Activated naive CD8-positive, alpha-beta T cell treated with anti-CD3 and anti-CD28 coated beads, Interleukin-2, amount 50 U/mL, for 24 hours (primary cell): ENCODE results near the gene SHF.

Source experiments
- ATAC-seq: fragments of 150-1000 bp; cut with Tn5 transposase; one replicate; pipeline ENCODE4 v1.10.0; 2021
- DNase-seq: peaks from one replicate; pipeline ENCODE4 v3.0.0; 2021
- H3K27ac Mint-ChIP-seq: one replicate; pipeline ENCODE4 v1.8.0; 2021; ENCODE audit warnings: mild to moderate bottlenecking, mixed read lengths
- H3K27me3 Mint-ChIP-seq: one replicate; pipeline ENCODE4 v1.8.0; 2021; ENCODE audit warnings: mixed read lengths
- H3K36me3 Mint-ChIP-seq: one replicate; pipeline ENCODE4 v1.8.0; 2021; ENCODE audit warnings: low read depth, mixed read lengths
- H3K4me1 Mint-ChIP-seq: one replicate; pipeline ENCODE4 v1.8.0; 2021; ENCODE audit warnings: mixed read lengths
- H3K4me3 Mint-ChIP-seq: one replicate; pipeline ENCODE4 v1.8.0; 2021; ENCODE audit warnings: mild to moderate bottlenecking, moderate library complexity, mixed read lengths
- H3K9me3 Mint-ChIP-seq: one replicate; pipeline ENCODE4 v1.8.0; 2021; ENCODE audit warnings: mixed read lengths

Gene SHF

GRCh38 chr15:45185069-45185779 lies 2.5 kb downstream of the SHF start:
- peaks cover 6% of the 10 kb centered on the region for H3K27me3 Mint-ChIP-seq
- H3K4me1 Mint-ChIP-seq, result peaks cover 35% of the 10 kb centered on the region

DNA sequence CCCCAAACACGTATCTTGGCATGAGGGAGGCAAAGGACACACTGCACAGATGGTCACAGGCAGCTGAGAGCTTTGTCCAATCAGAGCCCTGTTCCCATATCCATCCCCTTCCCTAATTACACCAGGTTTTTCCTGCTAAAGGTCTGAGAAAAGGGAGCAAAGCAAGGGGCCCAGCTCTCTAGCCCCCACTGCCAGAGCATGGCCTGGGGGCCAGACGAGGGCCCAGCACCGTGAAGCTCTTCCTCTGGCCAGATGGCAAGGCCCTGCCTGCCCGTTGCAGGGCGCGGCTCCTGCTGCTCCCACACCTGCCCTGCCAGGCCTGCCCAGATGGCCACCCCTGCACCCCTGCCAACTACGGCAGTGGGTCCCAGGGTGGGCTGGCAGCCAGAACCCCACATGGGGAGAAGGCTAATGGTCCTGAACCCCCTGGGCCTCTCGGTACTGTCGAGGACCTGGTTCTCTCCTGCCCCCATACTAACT lies 3.2 kb downstream of the SHF start:
- ATAC-seq (no peak), DNase-seq (no peak)
- no peaks in the 10 kb centered on the region for H3K9me3 Mint-ChIP-seq
- H3K36me3 Mint-ChIP-seq, result no peaks in the 10 kb centered on the region
- no peak overlapping the region for H3K4me3 Mint-ChIP-seq
- H3K27ac Mint-ChIP-seq, result no peak overlapping the region
- H3K4me1 Mint-ChIP-seq, result peaks cover 40% of the 10 kb centered on the region
- H3K27me3 Mint-ChIP-seq, result peaks cover 6% of the 10 kb centered on the region

More at GRCh38 chr15:45185069-45185779, 2.5 kb downstream of the SHF start:
- Mint-ChIP-seq H3K9me3 (no peaks in the 10 kb centered on the region), H3K36me3 (no peaks in the 10 kb centered on the region), H3K4me3 (no peak overlapping the region), H3K27ac (no peak overlapping the region)
- DNase-seq, result no peak
- no peak for ATAC-seq

- Mint-ChIP-seq H3K27me3 (peaks cover 5% of the 10 kb centered on the region), H3K27ac (no peak overlapping the region), H3K4me1 (peaks cover 37% of the 10 kb centered on the region), H3K36me3 (no peaks in the 10 kb centered on the region), H3K9me3 (no peaks in the 10 kb centered on the region), H3K4me3 (no peak overlapping the region)
- DNase-seq, result no peak
- no peak for ATAC-seq
Measured at GRCh38 chr15:45183511-45183910, 4.3 kb downstream of the SHF start.

GRCh38 chr15:45182996-45183395 lies 4.8 kb downstream of the SHF start:
- no peak overlapping the region for H3K27ac Mint-ChIP-seq
- H3K36me3 Mint-ChIP-seq, result no peaks in the 10 kb centered on the region
- no peak for DNase-seq
- ATAC-seq, result no peak
- H3K27me3 Mint-ChIP-seq, result peaks cover 2% of the 10 kb centered on the region
- H3K4me3 Mint-ChIP-seq, result no peak overlapping the region
- H3K4me1 Mint-ChIP-seq, result peaks cover 32% of the 10 kb centered on the region
- H3K9me3 Mint-ChIP-seq, result no peaks in the 10 kb centered on the region

- Mint-ChIP-seq H3K9me3 (no peaks in the 10 kb centered on the region), H3K27me3 (no peaks in the 10 kb centered on the region), H3K27ac (no peak overlapping the region), H3K4me1 (peaks cover 27% of the 10 kb centered on the region), H3K4me3 (no peak overlapping the region), H3K36me3 (peaks cover 6% of the 10 kb centered on the region)
- ATAC-seq (no peak), DNase-seq (no peak)
Measured at GRCh38 chr15:45181491-45182285, 6.1 kb downstream of the SHF start.

- Mint-ChIP-seq H3K9me3 (no peaks in the 10 kb centered on the region), H3K4me1 (peaks cover 20% of the 10 kb centered on the region), H3K27ac (no peak overlapping the region), H3K4me3 (no peak overlapping the region), H3K27me3 (no peaks in the 10 kb centered on the region), H3K36me3 (peaks cover 6% of the 10 kb centered on the region)
- DNase-seq (no peak), ATAC-seq (no peak)
Measured at GRCh38 chr15:45180648-45181436, 6.9 kb downstream of the SHF start.

DNA sequence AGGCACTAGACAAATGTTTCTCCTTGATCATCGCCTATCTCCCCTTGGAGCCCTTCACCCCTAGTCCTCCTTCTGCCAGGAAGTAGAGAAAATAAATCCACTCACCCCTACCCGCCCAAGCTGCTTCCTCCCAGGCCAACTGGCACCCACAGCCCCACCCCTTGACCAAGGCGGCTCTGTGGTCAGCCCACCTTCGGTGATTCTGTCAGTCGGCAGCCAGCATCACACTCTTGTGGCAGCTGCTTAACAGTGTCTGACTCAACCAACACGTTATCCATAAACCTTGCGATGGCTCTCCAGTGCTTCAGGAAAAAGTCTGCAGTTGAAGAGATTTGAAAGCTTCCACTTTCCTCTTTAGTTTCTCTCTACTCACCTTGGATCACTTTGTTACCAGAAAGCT lies 7.6 kb downstream of the SHF start:
- H3K4me3 Mint-ChIP-seq, result no peak overlapping the region
- H3K36me3 Mint-ChIP-seq, result peaks cover 6% of the 10 kb centered on the region
- ATAC-seq, result peak; percentile 68
- peaks cover 17% of the 10 kb centered on the region for H3K4me1 Mint-ChIP-seq
- no peak overlapping the region for H3K27ac Mint-ChIP-seq
- H3K27me3 Mint-ChIP-seq, result no peaks in the 10 kb centered on the region
- DNase-seq, result peak; percentile 43
- H3K9me3 Mint-ChIP-seq, result no peaks in the 10 kb centered on the region

- DNase-seq, result peak; percentile 50
Measured at GRCh38 chr15:45179221-45179985, 8.4 kb downstream of the SHF start.

DNA sequence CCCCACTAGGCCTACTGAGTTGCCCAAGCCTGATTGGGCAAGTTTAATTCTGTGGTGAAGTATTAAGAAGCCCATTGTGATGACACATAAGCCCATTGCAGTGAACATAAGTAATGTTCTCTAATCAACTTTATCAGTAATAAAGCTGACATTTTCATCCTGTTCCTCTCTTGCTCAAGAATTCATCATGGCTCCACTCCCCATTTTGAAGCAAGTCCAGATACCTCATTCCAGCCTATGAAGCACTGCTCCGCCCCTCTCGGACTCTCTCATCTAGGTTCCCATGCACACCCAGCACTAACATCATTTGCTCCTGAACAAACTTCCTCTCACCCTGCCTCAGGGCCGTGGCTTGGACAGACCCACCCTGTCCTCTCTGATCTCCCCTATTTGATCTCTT lies 10.5 kb downstream of the SHF start:
- ATAC-seq (no peak), DNase-seq (no peak)
- Mint-ChIP-seq H3K4me1 (peaks cover 13% of the 10 kb centered on the region), H3K27ac (no peak overlapping the region), H3K9me3 (no peaks in the 10 kb centered on the region), H3K27me3 (no peaks in the 10 kb centered on the region), H3K36me3 (peaks cover 6% of the 10 kb centered on the region), H3K4me3 (no peak overlapping the region)

More at GRCh38 chr15:45179221-45179985, 8.4 kb downstream of the SHF start:
- H3K4me1 Mint-ChIP-seq, result peaks cover 15% of the 10 kb centered on the region
- peaks cover 6% of the 10 kb centered on the region for H3K36me3 Mint-ChIP-seq
- no peak for ATAC-seq
- no peaks in the 10 kb centered on the region for H3K9me3 Mint-ChIP-seq
- no peak overlapping the region for H3K4me3 Mint-ChIP-seq
- H3K27me3 Mint-ChIP-seq, result no peaks in the 10 kb centered on the region
- H3K27ac Mint-ChIP-seq, result no peak overlapping the region

DNA sequence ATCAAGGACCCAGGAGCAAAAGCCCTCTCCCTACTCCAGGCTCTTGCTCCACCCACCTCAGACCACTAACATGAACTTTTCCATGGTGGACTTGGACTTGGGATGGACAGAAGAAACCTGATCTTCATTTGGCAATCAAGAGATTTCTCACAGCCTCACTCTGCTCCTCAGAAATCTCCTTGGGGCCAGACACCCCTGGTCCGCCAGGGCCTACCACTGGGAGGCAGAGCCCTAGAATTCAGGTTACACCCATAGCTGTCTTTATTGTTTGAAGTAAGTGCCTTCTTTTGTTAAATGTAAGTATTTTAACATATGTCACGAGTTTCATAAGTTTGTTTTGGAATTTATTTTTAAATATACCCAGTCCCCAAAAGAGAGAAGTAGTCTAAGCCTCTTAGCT lies 13.2 kb downstream of the SHF start:
- Mint-ChIP-seq H3K4me1 (no peaks in the 10 kb centered on the region), H3K36me3 (peaks cover 6% of the 10 kb centered on the region), H3K27me3 (no peaks in the 10 kb centered on the region), H3K4me3 (no peak overlapping the region), H3K27ac (no peak overlapping the region), H3K9me3 (no peaks in the 10 kb centered on the region)
- no peak for DNase-seq
- no peak for ATAC-seq

DNA sequence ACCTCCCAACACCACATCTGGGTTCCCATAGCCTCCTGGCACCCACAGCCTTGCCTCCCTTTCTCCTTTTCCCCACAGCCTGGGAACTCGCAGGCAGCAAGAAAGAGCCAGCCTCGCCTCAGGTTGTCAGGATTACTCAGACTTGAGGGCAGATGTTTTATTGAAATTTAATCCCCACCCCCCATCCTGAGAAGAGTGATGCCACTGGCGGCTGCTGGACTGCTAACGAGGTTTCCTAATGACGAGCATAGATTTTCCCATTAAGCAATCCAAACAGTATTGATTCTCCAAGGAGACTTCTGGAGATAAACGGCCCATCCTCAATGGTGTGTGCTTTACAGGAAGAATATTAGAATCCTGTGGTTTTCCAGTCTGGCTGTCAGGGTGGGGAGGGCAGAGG lies 13.7 kb downstream of the SHF start:
- no peak for ATAC-seq
- H3K36me3 Mint-ChIP-seq, result peaks cover 6% of the 10 kb centered on the region
- H3K27me3 Mint-ChIP-seq, result no peaks in the 10 kb centered on the region

GRCh38 chr15:45171912-45172311 lies 15.9 kb downstream of the SHF start:
- no peaks in the 10 kb centered on the region for H3K9me3 Mint-ChIP-seq
- no peaks in the 10 kb centered on the region for H3K4me1 Mint-ChIP-seq
- H3K27ac Mint-ChIP-seq, result no peak overlapping the region
- ATAC-seq (no peak), DNase-seq (no peak)
- peaks cover 3% of the 10 kb centered on the region for H3K36me3 Mint-ChIP-seq
- H3K4me3 Mint-ChIP-seq, result no peak overlapping the region
- H3K27me3 Mint-ChIP-seq, result no peaks in the 10 kb centered on the region

More for the DNA sequence above, 13.7 kb downstream of the SHF start:
- H3K27ac Mint-ChIP-seq, result no peak overlapping the region
- no peak overlapping the region for H3K4me3 Mint-ChIP-seq
- DNase-seq, result no peak
- no peaks in the 10 kb centered on the region for H3K4me1 Mint-ChIP-seq
- H3K9me3 Mint-ChIP-seq, result no peaks in the 10 kb centered on the region

GRCh38 chr15:45169608-45170480 lies 17.9 kb downstream of the SHF start:
- Mint-ChIP-seq H3K9me3 (no peaks in the 10 kb centered on the region), H3K4me1 (peaks cover 12% of the 10 kb centered on the region), H3K27ac (no peak overlapping the region), H3K36me3 (no peaks in the 10 kb centered on the region), H3K4me3 (no peak overlapping the region), H3K27me3 (no peaks in the 10 kb centered on the region)
- no peak for DNase-seq
- no peak for ATAC-seq
